Prostate gland (tissue), 2 donors: ENCODE data around the gene GNLY. TPM values are rescaled to one million over a fixed set of nuclear protein-coding genes. Genes with fewer than 3 reads are reported as not detected.

Source experiments
- DNase-seq: peaks from one replicate; pipeline ENCODE4 v3.0.0-alpha.2; 2019; ENCODE audit warnings: low spot score
- H3K27ac ChIP-seq, 2 donors: fragments of 200-600 bp; sonication (generic); 2 replicates each; pipeline ENCODE4 v1.5.1; 2017 to 2019
- H3K27me3 ChIP-seq: fragments of 200-600 bp; sonication (generic); replicated peaks from 2 replicates; pipeline ENCODE4 v1.5.1; 2019; ENCODE audit not compliant: insufficient read depth
- H3K36me3 ChIP-seq, 2 donors: fragments of 200-600 bp; sonication (generic); 1 replicate in 1 of 2; 2 replicates in 1 of 2; pipeline versions ENCODE4 v1.5.1 to v1.8.1; 2017 to 2019
- H3K4me1 ChIP-seq: fragments of 200-600 bp; sonication (generic); replicated peaks from 2 replicates; pipeline ENCODE4 v1.5.1; 2019
- H3K4me3 ChIP-seq, 2 donors: fragments of 200-600 bp; sonication (generic); 2 replicates each; pipeline ENCODE4 v1.5.1; 2017 to 2019
- H3K9me3 ChIP-seq: fragments of 200-600 bp; sonication (generic); 2 replicates; pipeline ENCODE4 v1.5.1; 2017
- CTCF ChIP-seq, 4 experiments: fragments of 200-600 bp in 2 of 4; fragments of 450-650 bp in 2 of 4; sonication (generic) in 2 of 4; IDR thresholded peaks; 1 replicate in 3 of 4; 2 replicates in 1 of 4; pipeline ENCODE4 v1.5.1; 2016 to 2019; ENCODE audit warnings: antibody characterized with exemption in 4 of 4, mild to moderate bottlenecking in 2 of 4, moderate library complexity in 2 of 4
- POLR2A ChIP-seq: fragments of 450-650 bp; IDR thresholded peaks from one replicate; pipeline ENCODE4 v1.6.1; 2016; ENCODE audit warnings: antibody characterized with exemption, mild to moderate bottlenecking
- POLR2AphosphoS5 ChIP-seq: sonication (generic); formaldehyde crosslinking; IDR thresholded peaks from one replicate; pipeline ENCODE4 v1.6.1; 2017; ENCODE audit warnings: antibody characterized with exemption
- WGBS: methylation state at CpG from one replicate; pipeline ENCODE4 v1.1.5; 2018; 5-methylcytosine and 5-hydroxymethylcytosine counted together
- intact Hi-C: fragments of 100-400 bp; cut with DNase I; formaldehyde crosslinking; loops from one replicate; pipeline ENCODE4 v1.14.2; 2022
- total RNA-seq, 2 donors: library from RNA; depleted of rRNA; stranded (reverse); fragments of >200 nt; gene quantifications; one replicate each; pipeline ENCODE4 v1.1.0, GENCODE V29; 2016

GNLY gene
- total RNA-seq, 2 donors from 2014 or later, result 0.36 to 0.68 TPM

DNA sequence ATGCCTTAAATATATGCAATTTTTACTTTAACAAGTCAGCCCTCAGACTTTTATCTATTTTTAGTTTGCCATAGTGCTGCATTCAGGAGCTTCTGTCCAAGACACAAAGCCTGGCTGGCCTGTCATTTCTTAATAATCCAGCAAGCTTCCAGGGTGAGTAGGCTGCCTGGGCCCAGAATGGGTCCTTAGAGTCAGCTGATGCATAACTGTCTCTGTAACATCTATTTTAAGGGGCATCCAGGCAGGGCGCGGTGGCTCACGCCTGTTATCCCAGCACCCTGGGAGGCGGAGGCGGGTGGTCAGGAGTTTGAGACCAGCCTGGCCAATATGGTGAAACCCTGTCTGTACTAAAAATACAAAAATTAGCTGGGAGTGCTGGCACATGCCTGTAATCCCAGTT lies 11.8 kb upstream of the GNLY start:
- TF ChIP-seq POLR2A (no peak), POLR2AphosphoS5 (no peak), CTCF (IDR thresholded peaks at IDR 0.05) (no peak)
- Histone ChIP-seq H3K4me3 (no peak overlapping the region), H3K27ac (no peak overlapping the region), H3K36me3 (no peaks in the 10 kb centered on the region), H3K9me3 (no peaks in the 10 kb centered on the region), H3K4me1 (no peaks in the 10 kb centered on the region), H3K27me3 (no peaks in the 10 kb centered on the region)
- intact Hi-C loops, result no loop called here
- 96% methylated on average over 5 of the region's 5 CpGs for WGBS
- DNase-seq, result no peak

DNA sequence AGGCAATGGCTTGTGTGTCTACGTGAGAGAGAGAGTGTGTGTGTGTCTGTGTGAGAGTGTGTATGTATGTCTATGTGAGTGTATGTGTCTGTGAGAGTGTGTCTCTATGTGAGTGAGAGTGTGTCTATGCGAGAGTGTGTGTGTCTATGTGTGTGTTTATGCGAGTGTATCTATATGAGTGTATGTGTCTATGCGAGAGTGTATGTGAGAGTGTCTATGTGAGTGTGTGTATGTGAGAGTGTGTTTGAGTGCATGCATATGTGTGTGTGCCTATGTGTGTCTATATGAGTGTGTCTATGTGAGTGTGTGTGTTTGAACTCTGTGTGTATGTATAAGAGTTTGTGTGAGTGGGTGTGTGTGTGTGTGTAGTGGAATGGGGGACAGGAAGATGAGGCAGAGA lies 9.8 kb upstream of the GNLY start:
- Histone ChIP-seq H3K9me3 (no peaks in the 10 kb centered on the region), H3K27me3 (no peaks in the 10 kb centered on the region), H3K4me3 (no peak overlapping the region), H3K27ac (no peak overlapping the region), H3K4me1 (no peaks in the 10 kb centered on the region), H3K36me3 (no peaks in the 10 kb centered on the region)
- DNase-seq, result no peak
- intact Hi-C loops, result no loop called here
- TF ChIP-seq POLR2AphosphoS5, result no peak
- no peak for TF ChIP-seq CTCF (IDR thresholded peaks at IDR 0.05)
- TF ChIP-seq POLR2A, result no peak
- WGBS, result 97% methylated on average over 4 of the region's 4 CpGs

- WGBS, result 83% methylated on average over 4 of the region's 4 CpGs
- intact Hi-C loops, result no loop called here
- no peak for TF ChIP-seq POLR2AphosphoS5
- no peak for TF ChIP-seq POLR2A
- TF ChIP-seq CTCF (IDR thresholded peaks at IDR 0.05), result no peak
- no peaks in the 10 kb centered on the region for H3K4me1 ChIP-seq
- no peak for DNase-seq
- H3K9me3 ChIP-seq, result no peaks in the 10 kb centered on the region
- H3K36me3 ChIP-seq, result no peaks in the 10 kb centered on the region
- H3K4me3 ChIP-seq, result no peak overlapping the region
- H3K27ac ChIP-seq, result no peak overlapping the region
- no peaks in the 10 kb centered on the region for H3K27me3 ChIP-seq
Measured at GRCh38 chr2:85684806-85685205, 9.4 kb upstream of the GNLY start.

- no peak overlapping the region for H3K27ac ChIP-seq
- 91% methylated on average over 4 of the region's 4 CpGs for WGBS
- intact Hi-C loops, result no loop called here
- H3K4me1 ChIP-seq, result no peaks in the 10 kb centered on the region
- no peaks in the 10 kb centered on the region for H3K27me3 ChIP-seq
- no peak for TF ChIP-seq POLR2A
- TF ChIP-seq POLR2AphosphoS5, result no peak
- no peak for TF ChIP-seq CTCF (IDR thresholded peaks at IDR 0.05)
- no peak for DNase-seq
- H3K36me3 ChIP-seq, result no peaks in the 10 kb centered on the region
- no peak overlapping the region for H3K4me3 ChIP-seq
- no peaks in the 10 kb centered on the region for H3K9me3 ChIP-seq
Measured at GRCh38 chr2:85690932-85691331, 3.2 kb upstream of the GNLY start.

- TF ChIP-seq POLR2A (no peak), CTCF (IDR thresholded peaks at IDR 0.05) (no peak), POLR2AphosphoS5 (no peak)
- H3K4me1 ChIP-seq, result no peaks in the 10 kb centered on the region
- no peak overlapping the region for H3K4me3 ChIP-seq
- H3K27me3 ChIP-seq, result no peaks in the 10 kb centered on the region
- no peaks in the 10 kb centered on the region for H3K9me3 ChIP-seq
- 89% methylated on average over 5 of the region's 5 CpGs for WGBS
- H3K36me3 ChIP-seq, result no peaks in the 10 kb centered on the region
- intact Hi-C loops, result no loop called here
- no peak overlapping the region for H3K27ac ChIP-seq
- DNase-seq, result no peak
Measured at GRCh38 chr2:85692039-85692645, 2.0 kb upstream of the GNLY start.
